Activated T-helper 2 cell treated with anti-CD3 and anti-CD28 coated beads, Interferon-gamma antibody, Interleukin-2, Interleukin-4, amounts not matched to agents 10 μg/mL and 5 μg/mL and 100 μg/mL, durations not matched to agents 14 hours and 24 hours and 36 hours (primary cell): Measurements from ENCODE around the gene FKBP5. TPM values are rescaled to one million over a fixed set of nuclear protein-coding genes. Genes with fewer than 3 reads are reported as not detected.

Experiments used
- DNase-seq: peaks from one replicate; pipeline ENCODE4 v3.0.0; 2021; ENCODE audit warnings: low spot score
- H3K27ac Mint-ChIP-seq: one replicate; pipeline ENCODE4 v1.8.0; 2021; ENCODE audit warnings: mixed read lengths
- H3K27me3 Mint-ChIP-seq: one replicate; pipeline ENCODE4 v1.8.0; 2021; ENCODE audit warnings: low read depth, mixed read lengths
- H3K36me3 Mint-ChIP-seq: one replicate; pipeline ENCODE4 v1.8.0; 2021; ENCODE audit warnings: low read depth, mixed read lengths
- H3K4me1 Mint-ChIP-seq: one replicate; pipeline ENCODE4 v1.8.0; 2021; ENCODE audit warnings: low read depth, mixed read lengths
- H3K4me3 Mint-ChIP-seq: one replicate; pipeline ENCODE4 v1.8.0; 2021; ENCODE audit warnings: low read depth, mild to moderate bottlenecking, moderate library complexity, mixed read lengths
- H3K9me3 Mint-ChIP-seq: one replicate; pipeline ENCODE4 v1.8.0; 2021; ENCODE audit warnings: mixed read lengths
- intact Hi-C: fragments of 100-400 bp; cut with micrococcal nuclease; formaldehyde crosslinking; loops from one replicate; pipeline ENCODE4 v1.15.1; 2023
- total RNA-seq: library from RNA; stranded (reverse); gene quantifications from 2 replicates; pipeline ENCODE4 v1.2.3, GENCODE V29; 2022

Gene FKBP5
- total RNA-seq, 1 donor from 2014 or later = 90.9 TPM

DNA sequence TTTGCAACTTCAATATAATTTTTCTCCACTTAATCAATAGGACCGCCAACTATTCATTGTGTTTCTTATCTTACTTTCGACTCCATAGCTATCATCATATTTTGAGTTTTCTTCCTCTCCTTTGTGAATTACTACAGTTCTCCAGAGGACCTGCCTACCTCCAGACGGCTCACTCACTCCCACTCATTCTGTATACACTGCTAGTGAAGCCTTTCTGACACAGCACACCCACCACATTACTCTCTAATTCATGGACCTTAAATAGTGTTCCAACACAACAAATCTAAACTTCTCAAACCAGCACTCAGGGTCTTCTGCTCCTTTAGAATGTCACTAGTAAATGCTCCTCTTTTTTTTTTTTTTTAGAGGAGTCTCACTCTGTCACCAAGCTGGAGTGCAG, 23.8 kb downstream of the FKBP5 start:
- H3K27ac Mint-ChIP-seq = no peak overlapping the region
- H3K4me1 Mint-ChIP-seq = peaks cover 19% of the 10 kb centered on the region

DNA sequence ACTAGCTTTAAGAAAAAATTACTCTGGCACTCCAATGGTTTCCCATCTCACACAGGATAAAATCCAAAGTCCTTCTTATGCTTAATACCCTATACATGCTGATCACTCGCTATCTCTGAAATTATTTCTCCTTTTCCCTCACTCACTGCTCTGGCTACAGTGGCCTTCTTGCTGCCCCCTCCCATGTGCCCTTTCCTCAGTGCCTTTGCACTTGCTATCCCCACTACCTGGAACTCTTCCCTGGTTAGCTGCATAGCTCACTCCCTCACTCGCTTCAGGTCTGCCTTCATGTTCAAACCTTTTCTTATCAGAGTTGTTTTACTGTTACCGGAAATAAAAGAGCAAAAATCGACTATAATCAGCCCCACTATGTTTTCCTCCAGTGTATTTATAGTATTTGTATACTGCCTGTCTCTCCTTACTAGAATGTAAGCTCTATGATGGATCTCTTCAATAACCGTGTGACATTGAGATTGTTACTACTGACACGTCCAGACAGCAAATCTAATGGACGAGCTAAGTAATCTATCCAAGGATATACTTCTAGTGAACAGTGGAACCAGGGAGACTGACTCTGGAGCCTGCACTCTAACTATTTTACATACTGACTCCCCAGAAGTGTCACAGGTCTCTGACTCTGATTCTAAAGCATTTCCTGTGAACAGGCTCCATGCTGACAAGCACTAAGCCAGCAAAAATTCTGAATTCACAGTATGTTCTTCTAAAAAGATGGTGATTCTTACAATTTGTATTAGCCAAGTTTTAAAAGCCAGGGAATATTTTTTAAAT, 25.1 kb downstream of the FKBP5 start:
- Mint-ChIP-seq H3K36me3 (no peaks in the 10 kb centered on the region), H3K27ac (no peak overlapping the region), H3K9me3 (no peaks in the 10 kb centered on the region), H3K4me3 (no peak overlapping the region), H3K27me3 (no peaks in the 10 kb centered on the region), H3K4me1 (peaks cover 8% of the 10 kb centered on the region)
- no peak for DNase-seq
- intact Hi-C loops = loop anchor here (2.0 kb wide), 3 partner anchors 17 to 79 kb away; no protein-coding TSS in a partner anchor

More for the DNA sequence above, 23.8 kb downstream of the FKBP5 start:
- no peak for DNase-seq
- intact Hi-C loops = loop anchor here (2.0 to 5.0 kb wide), 4 partner anchors 16 to 80 kb away; no protein-coding TSS in a partner anchor
- no peaks in the 10 kb centered on the region for H3K27me3 Mint-ChIP-seq
- no peaks in the 10 kb centered on the region for H3K36me3 Mint-ChIP-seq
- H3K9me3 Mint-ChIP-seq = no peaks in the 10 kb centered on the region
- no peak overlapping the region for H3K4me3 Mint-ChIP-seq

DNA sequence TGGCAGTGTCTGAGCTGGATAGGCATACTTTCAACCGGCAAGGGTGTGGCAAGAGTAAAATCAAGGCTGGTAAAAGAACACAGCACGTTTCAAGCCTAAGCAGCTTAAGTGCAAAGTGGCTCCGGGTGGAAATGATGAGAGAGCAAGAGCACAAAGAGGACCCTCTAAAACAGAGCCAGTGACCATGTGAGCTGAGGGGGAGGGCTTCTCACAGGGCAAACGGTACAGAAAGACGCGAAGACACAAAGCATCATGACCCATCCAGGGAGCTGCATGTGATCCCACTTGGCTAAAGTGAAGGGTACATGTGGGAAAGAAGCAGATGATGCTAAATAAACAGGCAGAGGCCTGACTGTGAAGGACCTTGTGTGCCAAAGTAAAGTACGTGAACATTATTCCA, 25.7 kb downstream of the FKBP5 start:
- no peaks in the 10 kb centered on the region for H3K9me3 Mint-ChIP-seq
- no peak for DNase-seq
- H3K36me3 Mint-ChIP-seq = no peaks in the 10 kb centered on the region
- H3K4me1 Mint-ChIP-seq = peaks cover 4% of the 10 kb centered on the region
- H3K27ac Mint-ChIP-seq = no peak overlapping the region
- no peak overlapping the region for H3K4me3 Mint-ChIP-seq
- intact Hi-C loops = no loop called here
- no peaks in the 10 kb centered on the region for H3K27me3 Mint-ChIP-seq

DNA sequence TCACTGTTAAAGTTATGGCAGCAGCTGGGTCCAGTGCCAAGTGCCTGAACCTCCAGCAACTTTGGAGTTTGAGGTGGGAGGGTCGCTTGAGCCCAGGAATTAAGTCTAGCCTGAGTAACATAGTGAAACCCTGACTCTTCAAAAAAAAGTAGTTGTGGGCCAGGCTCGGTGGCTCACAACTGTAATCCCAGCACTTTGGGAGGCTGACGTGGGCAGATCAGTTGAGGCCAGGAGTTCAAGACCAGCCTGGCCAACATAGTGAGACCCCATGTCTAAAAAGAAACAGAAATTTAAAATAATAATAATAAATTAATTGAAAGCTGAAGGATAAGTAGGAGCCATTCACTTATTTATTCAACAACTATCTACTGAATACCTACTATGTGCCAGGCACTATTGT, 33.8 kb downstream of the FKBP5 start:
- DNase-seq = no peak
- peaks cover 19% of the 10 kb centered on the region for H3K36me3 Mint-ChIP-seq
- H3K4me1 Mint-ChIP-seq = peaks cover 5% of the 10 kb centered on the region
- intact Hi-C loops = no loop called here
- no peaks in the 10 kb centered on the region for H3K27me3 Mint-ChIP-seq
- H3K4me3 Mint-ChIP-seq = no peak overlapping the region
- H3K9me3 Mint-ChIP-seq = no peaks in the 10 kb centered on the region
- no peak overlapping the region for H3K27ac Mint-ChIP-seq

DNA sequence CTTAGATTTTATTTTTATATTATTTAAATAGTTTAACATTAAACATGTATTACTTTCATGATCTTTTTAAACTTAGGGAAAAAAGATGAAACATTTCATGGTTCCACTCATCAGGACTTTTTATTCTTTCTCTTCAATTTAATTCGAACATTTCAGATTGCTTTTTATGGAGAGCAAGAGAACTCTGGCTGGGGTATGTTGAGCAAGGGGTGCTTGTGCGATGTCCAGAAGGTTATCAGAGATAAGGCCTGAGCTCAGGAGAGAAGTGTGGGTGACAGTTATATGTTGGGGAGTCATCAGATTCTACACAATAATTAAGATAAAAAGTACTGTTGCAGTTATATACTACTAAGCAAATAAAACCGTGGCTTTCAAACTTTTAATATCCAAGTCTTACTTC, 37.5 kb downstream of the FKBP5 start:
- no peaks in the 10 kb centered on the region for H3K9me3 Mint-ChIP-seq
- DNase-seq = no peak
- intact Hi-C loops = no loop called here
- peaks cover 8% of the 10 kb centered on the region for H3K4me1 Mint-ChIP-seq
- peaks cover 17% of the 10 kb centered on the region for H3K36me3 Mint-ChIP-seq
- H3K27me3 Mint-ChIP-seq = no peaks in the 10 kb centered on the region
- no peak overlapping the region for H3K4me3 Mint-ChIP-seq
- no peak overlapping the region for H3K27ac Mint-ChIP-seq

DNA sequence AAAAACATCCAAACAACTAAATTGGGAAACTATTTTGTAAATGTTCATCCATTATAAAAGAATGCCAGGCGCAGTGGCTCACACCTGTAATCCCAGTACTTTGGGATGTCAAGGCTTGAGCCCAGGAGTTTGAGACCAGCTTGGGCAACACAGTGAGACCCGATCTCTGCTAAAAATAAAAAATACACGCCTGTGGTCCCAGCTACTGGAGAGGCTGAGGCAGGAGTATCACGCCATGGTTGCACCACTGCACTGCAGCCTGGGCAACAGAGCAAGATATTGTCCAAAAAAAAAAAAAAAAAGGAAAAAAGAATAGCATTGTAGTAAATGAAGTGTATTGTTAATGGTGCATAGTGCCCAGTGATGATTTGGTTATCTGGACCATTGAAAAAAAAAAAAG, 38.7 kb downstream of the FKBP5 start:
- intact Hi-C loops = no loop called here
- Mint-ChIP-seq H3K36me3 (peaks cover 27% of the 10 kb centered on the region), H3K27ac (no peak overlapping the region)

DNA sequence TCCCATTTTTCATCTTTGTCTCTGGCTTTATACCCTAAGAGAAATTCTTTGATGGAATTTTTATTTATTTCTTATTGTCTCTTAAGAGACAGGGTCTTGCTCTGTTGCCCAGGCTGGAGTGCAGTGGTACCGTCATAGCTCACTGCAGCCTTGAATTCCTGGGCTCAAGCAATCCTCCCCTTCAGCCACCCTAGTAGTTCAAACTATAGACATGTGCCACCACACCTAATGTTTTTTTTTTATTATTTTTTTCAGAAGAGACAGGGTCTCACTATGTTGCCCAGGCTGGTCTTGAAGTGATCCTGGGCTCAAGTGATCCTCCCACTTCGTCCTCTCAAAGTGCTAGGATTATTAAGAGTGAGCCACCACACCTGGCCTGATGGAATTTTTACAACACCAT, 40.5 kb downstream of the FKBP5 start:
- Mint-ChIP-seq H3K4me1 (peaks cover 23% of the 10 kb centered on the region), H3K27me3 (no peaks in the 10 kb centered on the region), H3K4me3 (no peak overlapping the region), H3K36me3 (peaks cover 31% of the 10 kb centered on the region), H3K27ac (no peak overlapping the region), H3K9me3 (no peaks in the 10 kb centered on the region)
- intact Hi-C loops = no loop called here
- no peak for DNase-seq

More for the DNA sequence above, 38.7 kb downstream of the FKBP5 start:
- Mint-ChIP-seq H3K4me3 (no peak overlapping the region), H3K4me1 (peaks cover 11% of the 10 kb centered on the region), H3K27me3 (no peaks in the 10 kb centered on the region), H3K9me3 (no peaks in the 10 kb centered on the region)
- no peak for DNase-seq

DNA sequence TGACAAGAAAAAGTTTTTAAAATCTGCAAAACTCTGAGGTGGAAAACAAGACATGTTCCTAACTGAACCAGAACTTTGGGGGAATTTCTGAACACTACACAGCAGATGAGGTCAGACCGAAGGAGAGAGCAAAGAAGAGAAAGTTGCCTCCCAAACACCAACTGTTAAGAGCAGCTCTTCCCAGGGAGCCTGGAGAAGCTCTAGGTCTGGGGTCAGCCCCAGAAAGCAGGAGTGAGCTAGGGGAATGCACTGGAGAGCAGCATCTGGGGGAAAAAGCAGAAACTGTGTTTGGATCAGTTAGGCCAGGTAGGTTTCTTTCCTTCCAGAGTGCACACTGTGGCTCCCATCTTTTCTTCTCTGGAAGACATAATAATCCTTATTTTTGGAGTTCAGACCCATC, 41.3 kb downstream of the FKBP5 start:
- Mint-ChIP-seq H3K4me1 (peaks cover 30% of the 10 kb centered on the region), H3K4me3 (no peak overlapping the region), H3K27me3 (no peaks in the 10 kb centered on the region), H3K27ac (no peak overlapping the region), H3K36me3 (peaks cover 32% of the 10 kb centered on the region), H3K9me3 (no peaks in the 10 kb centered on the region)
- intact Hi-C loops = no loop called here
- DNase-seq = no peak

DNA sequence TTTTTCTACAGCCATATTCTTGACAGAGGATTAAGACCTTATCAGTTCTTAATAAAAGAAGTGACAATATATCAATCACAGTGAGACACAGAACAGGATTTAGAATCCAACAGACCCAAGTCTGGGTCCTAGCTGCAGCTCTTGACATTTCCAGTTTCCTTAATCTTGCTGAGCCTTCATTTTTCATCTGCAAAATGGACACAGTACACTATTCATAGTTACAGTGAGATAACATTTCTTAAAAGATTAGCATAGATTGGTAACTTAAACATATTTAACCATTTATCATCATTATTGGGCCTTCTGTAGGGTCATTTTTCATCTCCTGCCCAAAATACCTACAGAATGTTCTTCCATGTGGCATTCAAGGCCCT, 45.6 kb downstream of the FKBP5 start:
- Mint-ChIP-seq H3K36me3 (peaks cover 48% of the 10 kb centered on the region), H3K9me3 (no peaks in the 10 kb centered on the region), H3K27me3 (no peaks in the 10 kb centered on the region), H3K4me1 (peaks cover 37% of the 10 kb centered on the region), H3K4me3 (no peak overlapping the region), H3K27ac (no peak overlapping the region)
- DNase-seq = no peak
- intact Hi-C loops = no loop called here

DNA sequence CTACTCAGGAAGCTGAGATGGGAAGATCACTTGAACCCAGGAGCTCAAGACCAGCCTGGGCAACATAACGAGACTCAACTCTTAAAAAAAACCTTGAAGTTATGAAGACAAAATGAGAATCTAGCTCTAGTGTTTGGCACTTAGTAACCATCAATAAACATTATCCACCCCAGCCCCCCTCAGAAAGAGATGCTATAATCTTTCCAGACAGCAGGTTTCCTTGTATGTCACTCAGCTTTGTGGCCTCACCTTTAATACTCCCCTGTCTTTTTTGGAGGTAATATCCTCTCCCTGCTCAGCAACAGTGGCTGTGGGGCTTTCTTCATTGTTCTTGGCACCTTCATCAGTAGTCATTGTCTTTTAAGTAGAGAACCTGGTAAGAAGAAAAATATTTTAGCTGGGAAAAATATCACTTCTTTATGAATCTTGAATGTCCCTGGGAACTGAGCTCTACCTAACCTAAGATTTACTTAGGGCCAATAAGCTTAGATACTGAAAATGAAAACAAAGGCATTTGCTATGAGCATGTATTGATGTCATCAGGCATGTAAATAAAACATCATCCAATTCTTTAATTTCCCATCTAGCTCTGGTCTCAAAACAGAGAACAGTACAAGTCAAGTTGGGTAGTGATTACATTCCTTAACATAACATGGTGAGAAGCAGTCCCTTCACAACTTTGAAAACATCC, 46.1 kb downstream of the FKBP5 start:
- intact Hi-C loops = no loop called here
- DNase-seq = no peak
- Mint-ChIP-seq H3K27ac (no peak overlapping the region), H3K4me1 (peaks cover 40% of the 10 kb centered on the region), H3K27me3 (no peaks in the 10 kb centered on the region), H3K9me3 (no peaks in the 10 kb centered on the region), H3K4me3 (no peak overlapping the region), H3K36me3 (peaks cover 48% of the 10 kb centered on the region)

DNA sequence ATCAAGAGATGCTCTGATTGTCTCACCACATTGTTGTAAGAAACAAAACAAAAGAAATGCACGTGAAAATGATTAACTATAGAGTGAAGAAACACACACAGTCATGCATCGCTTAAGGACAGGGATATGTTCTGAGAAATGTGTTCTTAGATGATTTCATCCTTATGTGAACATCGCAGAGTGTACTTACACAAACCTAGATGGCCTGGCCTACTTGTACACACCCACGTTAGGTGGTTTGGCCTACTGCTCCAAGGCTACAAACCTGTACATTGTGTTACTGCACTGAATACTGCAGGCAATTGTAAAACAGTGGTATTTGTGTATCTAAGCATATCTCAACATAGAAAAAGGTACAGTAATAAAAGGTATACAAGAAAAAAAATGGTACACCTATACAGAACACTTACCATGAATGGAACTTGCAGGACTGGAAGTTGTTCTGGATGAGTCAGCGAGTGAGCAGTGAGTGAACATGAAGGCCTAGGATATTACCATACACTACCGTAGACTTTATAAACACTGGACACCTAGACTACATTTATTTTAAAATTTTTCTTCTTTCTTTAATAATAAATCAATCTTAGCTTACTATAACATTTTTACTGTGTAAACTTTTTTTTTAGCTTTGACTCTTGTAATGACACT, 48.6 kb downstream of the FKBP5 start:
- no peaks in the 10 kb centered on the region for H3K9me3 Mint-ChIP-seq
- intact Hi-C loops = no loop called here
- peaks cover 52% of the 10 kb centered on the region for H3K36me3 Mint-ChIP-seq
- DNase-seq = no peak
- no peaks in the 10 kb centered on the region for H3K27me3 Mint-ChIP-seq
- H3K4me1 Mint-ChIP-seq = peaks cover 47% of the 10 kb centered on the region
- H3K27ac Mint-ChIP-seq = peak overlapping the region; percentile 14
- no peak overlapping the region for H3K4me3 Mint-ChIP-seq

DNA sequence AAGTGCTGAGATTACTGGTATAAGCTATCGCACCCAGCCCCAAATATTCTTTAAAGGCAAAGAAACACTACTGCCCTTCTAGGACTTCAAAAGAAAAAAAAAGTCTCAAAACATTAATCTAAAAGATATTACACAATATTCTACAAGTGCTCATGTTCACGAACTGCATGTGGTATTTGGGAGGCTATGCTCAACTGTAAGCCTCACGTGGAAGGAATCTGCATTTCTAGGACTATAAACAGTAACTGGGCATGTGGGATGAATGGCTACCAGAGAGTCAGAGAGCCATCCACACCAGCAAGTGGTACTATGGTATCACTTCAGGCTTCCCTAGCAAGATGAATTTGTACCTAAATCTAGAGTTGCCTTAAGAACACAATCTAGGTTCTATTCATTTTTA, 50.0 kb downstream of the FKBP5 start:
- no peaks in the 10 kb centered on the region for H3K9me3 Mint-ChIP-seq
- peak overlapping the region; percentile 22 for H3K27ac Mint-ChIP-seq
- peaks cover 44% of the 10 kb centered on the region for H3K4me1 Mint-ChIP-seq
- peaks cover 53% of the 10 kb centered on the region for H3K36me3 Mint-ChIP-seq
- no peak overlapping the region for H3K4me3 Mint-ChIP-seq
- DNase-seq = no peak
- intact Hi-C loops = no loop called here
- no peaks in the 10 kb centered on the region for H3K27me3 Mint-ChIP-seq

DNA sequence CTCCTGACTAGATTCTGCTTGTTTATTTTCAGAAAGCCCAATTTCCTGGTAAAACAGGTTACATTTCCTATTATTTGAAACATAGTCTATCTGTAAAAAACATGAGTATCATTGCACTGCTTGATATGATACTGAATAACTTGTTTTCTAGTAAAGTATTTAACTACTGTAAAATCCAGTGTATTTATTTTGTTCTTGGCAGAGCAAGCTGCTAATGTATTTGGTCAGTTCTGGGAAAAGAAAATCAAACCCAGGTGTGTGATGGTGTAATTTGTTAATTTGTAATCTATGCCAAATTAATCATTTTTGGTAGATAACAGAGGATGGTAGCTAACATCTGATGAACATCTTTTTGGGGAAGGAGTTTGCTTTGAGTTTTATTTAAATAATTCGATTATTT, 50.8 kb downstream of the FKBP5 start:
- Mint-ChIP-seq H3K27ac (no peak overlapping the region), H3K4me1 (peaks cover 38% of the 10 kb centered on the region), H3K36me3 (peaks cover 48% of the 10 kb centered on the region), H3K9me3 (no peaks in the 10 kb centered on the region), H3K4me3 (no peak overlapping the region), H3K27me3 (no peaks in the 10 kb centered on the region)
- DNase-seq = no peak
- intact Hi-C loops = no loop called here
